Right lobe of liver (tissue), 6 donors: ENCODE data around the gene MRPL20. TPM values are rescaled to one million over a fixed set of nuclear protein-coding genes. Genes with fewer than 3 reads are reported as not detected.

ENCODE experiments used
- ATAC-seq, 4 donors: fragments of 200-7000 bp; cut with Tn5 transposase; one replicate each; pipeline ENCODE4 v1.9.1; 2020; ENCODE audit warnings: mild to moderate bottlenecking in 4 of 4, moderate library complexity in 4 of 4
- DNase-seq, 3 donors: peaks; one replicate each; pipeline ENCODE4 v3.0.0-alpha.2; 2020
- H3K27ac ChIP-seq, 3 donors: fragments of 200-600 bp; one replicate each; pipeline ENCODE4 v1.8.0; 2022
- H3K27me3 ChIP-seq, 2 donors: fragments of 200-600 bp; one replicate each; pipeline ENCODE4 v1.8.0; 2022
- H3K36me3 ChIP-seq, 4 donors: fragments of 200-600 bp; sonication (generic) in 1 of 4; one replicate each; pipeline versions ENCODE4 v1.5.1 to v1.8.0; 2017 to 2022; ENCODE audit warnings: control low read depth in 1 of 4
- H3K4me1 ChIP-seq, 4 donors: fragments of 200-600 bp; sonication (generic) in 1 of 4; one replicate each; pipeline versions ENCODE4 v1.5.1 to v1.8.0; 2017 to 2022; ENCODE audit warnings: control low read depth in 1 of 4
- H3K4me3 ChIP-seq, 3 donors: fragments of 200-600 bp; one replicate each; pipeline ENCODE4 v1.8.0; 2022
- H3K9me3 ChIP-seq, 4 donors: fragments of 200-600 bp; sonication (generic) in 1 of 4; one replicate each; pipeline versions ENCODE4 v1.5.1 to v1.8.0; 2017 to 2022; ENCODE audit warnings: control low read depth in 1 of 4
- POLR2A ChIP-seq: fragments of 450-650 bp; IDR thresholded peaks from one replicate; pipeline ENCODE4 v1.6.1; 2017; ENCODE audit warnings: antibody characterized with exemption, mild to moderate bottlenecking
- WGBS: methylation state at CpG from one replicate; pipeline ENCODE4 v1.1.6; 2018; ENCODE audit warnings: low coverage, low lambda C conversion rate; ENCODE audit not compliant: insufficient coverage; ENCODE audit errors: missing lambda C conversion rate; 5-methylcytosine and 5-hydroxymethylcytosine counted together
- intact Hi-C, 2 donors: fragments of 100-400 bp; cut with DNase I; formaldehyde crosslinking; loops; one replicate each; pipeline versions ENCODE4 v1.11.2 to v1.14.1; 2022
- total RNA-seq, 6 experiments: library from RNA; depleted of rRNA in 2 of 6; stranded (reverse); fragments of >200 nt in 2 of 6; fragmentation: NEBNext Ultra II Directional in 3 of 6; extraction: Animal tissue kit (Norgen Biotek cat#: 25700) in 3 of 6; gene quantifications; one replicate each; pipeline versions ENCODE4 v1.1.0 to v1.2.4, GENCODE V29; 2016 to 2023
- TF ChIP-seq, protein P1 (sequence below), 4 donors: fragments of 200-600 bp in 3 of 4; fragments of 450-650 bp in 1 of 4; IDR thresholded peaks; one replicate each; pipeline versions ENCODE4 v1.5.1 to v1.8.0; 2016 to 2022; ENCODE audit warnings: antibody characterized with exemption in 4 of 4, mild to moderate bottlenecking in 2 of 4
- donor health status: DM: no; HTN: yes; CAD: no.
- donor health status: DM: no; HTN: no; CAD: no.
- donor health status: DM: no; HTN: no; CAD: no.
- donor health status: DM: no; HTN: yes; CAD: no.
- donor health status: DM: no; HTN: yes; CAD: no.

Gene MRPL20
- total RNA-seq, 6 experiments from 2014 or later = 44.1 to 91.2 (median 56.5) TPM

DNA sequence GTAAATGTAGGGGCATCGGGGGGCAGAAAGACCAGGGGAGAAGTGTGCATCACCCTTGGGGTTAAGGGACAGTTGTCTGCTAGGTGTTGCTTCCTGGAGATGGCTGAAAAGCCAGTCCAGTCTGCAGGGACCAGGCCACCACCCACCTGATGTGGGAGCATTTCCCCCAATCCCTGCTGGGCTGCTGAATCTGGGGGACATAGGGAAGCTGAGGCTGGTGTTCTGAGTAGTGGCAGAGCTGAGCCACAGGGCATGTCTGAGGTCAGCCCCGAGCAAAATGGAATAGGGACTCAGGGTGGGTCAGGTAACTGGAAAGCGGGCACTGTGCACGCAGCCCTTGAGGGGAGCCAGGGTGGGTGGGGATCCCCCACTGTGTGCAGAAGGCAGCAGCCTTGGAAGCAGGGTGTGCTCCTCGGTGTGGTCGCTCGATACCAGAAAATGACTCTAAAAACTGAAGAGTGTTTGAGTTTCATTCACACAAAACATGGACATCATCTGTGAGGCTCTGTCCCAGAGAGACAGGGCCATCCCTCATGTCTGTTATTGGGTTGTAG is 5.6 kb downstream of the MRPL20 start:
- Histone ChIP-seq H3K9me3 (no peaks in the 10 kb centered on the region), H3K4me1 (peaks cover 0 to 59% (median 17%) of the 10 kb centered on the region in 4 donors), H3K27me3 (no peaks in the 10 kb centered on the region), H3K27ac (peak overlapping the region in 2 of 3 donors; percentile 76 to 81), H3K36me3 (peaks cover 0 to 50% (median 12%) of the 10 kb centered on the region in 4 donors), H3K4me3 (peak overlapping the region; percentile 99 to 100 (median 100))
- TF ChIP-seq, protein P1, sequence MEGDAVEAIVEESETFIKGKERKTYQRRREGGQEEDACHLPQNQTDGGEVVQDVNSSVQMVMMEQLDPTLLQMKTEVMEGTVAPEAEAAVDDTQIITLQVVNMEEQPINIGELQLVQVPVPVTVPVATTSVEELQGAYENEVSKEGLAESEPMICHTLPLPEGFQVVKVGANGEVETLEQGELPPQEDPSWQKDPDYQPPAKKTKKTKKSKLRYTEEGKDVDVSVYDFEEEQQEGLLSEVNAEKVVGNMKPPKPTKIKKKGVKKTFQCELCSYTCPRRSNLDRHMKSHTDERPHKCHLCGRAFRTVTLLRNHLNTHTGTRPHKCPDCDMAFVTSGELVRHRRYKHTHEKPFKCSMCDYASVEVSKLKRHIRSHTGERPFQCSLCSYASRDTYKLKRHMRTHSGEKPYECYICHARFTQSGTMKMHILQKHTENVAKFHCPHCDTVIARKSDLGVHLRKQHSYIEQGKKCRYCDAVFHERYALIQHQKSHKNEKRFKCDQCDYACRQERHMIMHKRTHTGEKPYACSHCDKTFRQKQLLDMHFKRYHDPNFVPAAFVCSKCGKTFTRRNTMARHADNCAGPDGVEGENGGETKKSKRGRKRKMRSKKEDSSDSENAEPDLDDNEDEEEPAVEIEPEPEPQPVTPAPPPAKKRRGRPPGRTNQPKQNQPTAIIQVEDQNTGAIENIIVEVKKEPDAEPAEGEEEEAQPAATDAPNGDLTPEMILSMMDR (IDR thresholded peaks at IDR 0.05) = no peak
- no peak for TF ChIP-seq POLR2A
- DNase-seq (no peak), ATAC-seq (no peak)
- WGBS = 53% methylated on average over 6 of the region's 7 CpGs
- intact Hi-C loops = no loop called here

DNA sequence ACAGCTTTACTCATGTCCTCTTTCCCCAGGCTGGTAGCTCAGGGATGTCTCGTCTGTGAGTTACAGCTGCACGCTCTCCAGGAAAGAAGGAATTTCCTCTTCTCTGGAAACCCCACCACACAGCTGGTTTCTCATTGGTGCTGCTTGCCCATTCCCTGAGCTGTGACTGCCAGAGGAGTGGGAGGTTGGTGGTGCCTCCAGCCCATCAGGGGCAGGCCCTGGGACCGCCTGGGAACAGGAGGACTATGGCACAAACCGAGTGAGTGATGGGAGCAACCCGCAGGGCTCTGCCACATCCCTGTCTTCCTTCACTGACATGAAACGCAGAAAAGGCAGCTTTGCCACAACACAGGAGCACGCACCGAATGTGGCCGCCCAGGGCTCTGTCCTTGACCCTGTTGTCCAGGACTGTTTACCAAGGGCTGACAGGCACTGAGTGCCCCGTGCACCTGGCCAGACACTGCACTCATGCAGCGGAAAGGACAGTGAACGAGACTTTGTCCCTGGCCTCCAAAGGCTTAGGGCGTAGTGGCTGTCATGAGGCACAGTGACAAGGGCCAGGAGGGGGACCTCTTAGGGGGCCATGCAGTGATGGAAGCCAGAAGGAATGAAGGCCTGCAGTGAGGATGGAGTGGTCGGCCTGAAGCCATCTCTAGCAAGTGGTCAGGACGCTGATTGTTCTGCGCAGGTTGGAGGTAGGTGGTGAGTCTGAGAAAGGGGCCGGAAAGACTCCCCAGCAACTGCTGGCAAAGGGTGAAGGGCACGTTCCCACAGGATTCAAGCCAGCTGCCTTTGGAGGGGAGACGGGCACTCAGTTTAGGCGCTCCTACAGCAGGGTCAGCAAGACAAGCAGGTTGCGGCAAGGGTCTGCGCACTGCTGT is 6.3 kb downstream of the MRPL20 start:
- H3K27ac ChIP-seq = peak overlapping the region; percentile 58 to 81 (median 76)
- peaks cover 0 to 58% (median 12%) of the 10 kb centered on the region in 4 donors for H3K36me3 ChIP-seq
- 26% methylated on average over 21 of the region's 22 CpGs for WGBS
- DNase-seq = peak; percentile 84 to 94 (median 93)
- H3K4me3 ChIP-seq = peak overlapping the region; percentile 99 to 100 (median 100)
- intact Hi-C loops = no loop called here
- peak; percentile 68 to 78 (median 72) for ATAC-seq
- no peaks in the 10 kb centered on the region for H3K27me3 ChIP-seq
- peaks cover 0 to 53% (median 14%) of the 10 kb centered on the region in 4 donors for H3K4me1 ChIP-seq
- peak; percentile 48 for TF ChIP-seq POLR2A
- TF ChIP-seq, protein P1 (IDR thresholded peaks at IDR 0.05) = peak in 1 of 4 donors; percentile 6
- H3K9me3 ChIP-seq = no peaks in the 10 kb centered on the region

DNA sequence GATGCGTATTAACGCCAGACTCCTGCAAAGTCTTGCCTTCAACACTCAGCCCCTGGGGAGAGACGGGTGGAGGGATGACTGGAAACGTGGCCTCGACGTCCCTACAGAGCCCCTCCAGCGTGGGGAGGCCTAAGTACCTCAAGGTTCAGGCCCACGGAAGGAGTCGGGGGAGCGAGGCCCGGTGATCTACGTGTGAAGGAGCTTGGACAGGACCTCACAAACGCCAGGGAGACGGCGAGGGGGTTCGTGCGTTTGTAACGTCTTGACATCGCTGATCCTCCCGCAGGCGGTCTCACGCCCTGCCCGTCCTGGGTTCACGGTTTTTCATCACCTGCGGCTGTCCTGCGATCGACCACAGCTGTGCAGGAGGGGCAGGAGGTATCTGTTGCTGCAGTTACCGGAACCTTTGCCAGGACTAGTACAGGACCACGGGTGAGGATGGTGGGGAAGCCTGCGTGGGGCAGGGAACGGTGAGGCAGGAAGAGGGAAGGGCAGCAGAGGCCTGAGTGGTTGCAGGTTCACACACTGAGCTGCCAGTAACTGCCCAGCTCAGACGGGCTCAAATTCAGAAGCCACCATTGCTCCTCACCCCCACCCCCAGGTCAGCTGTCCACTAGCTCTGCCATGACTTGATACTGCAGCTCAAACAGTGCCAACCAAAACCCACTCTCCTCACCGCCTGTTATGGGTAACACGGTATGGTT is 7.1 kb downstream of the MRPL20 start:
- TF ChIP-seq, protein P1 (IDR thresholded peaks at IDR 0.05) = no peak
- no peak for TF ChIP-seq POLR2A
- H3K9me3 ChIP-seq = no peaks in the 10 kb centered on the region
- H3K36me3 ChIP-seq = peaks cover 0 to 58% (median 15%) of the 10 kb centered on the region in 4 donors
- H3K4me1 ChIP-seq = peaks cover 0 to 45% (median 10%) of the 10 kb centered on the region in 4 donors
- intact Hi-C loops = no loop called here
- DNase-seq (no peak), ATAC-seq (peak in 2 of 4 donors; percentile 1 to 2)
- peak overlapping the region; percentile 99 to 100 (median 100) for H3K4me3 ChIP-seq
- H3K27ac ChIP-seq = peak overlapping the region; percentile 58 to 81 (median 76)
- H3K27me3 ChIP-seq = no peaks in the 10 kb centered on the region
- 4% methylated on average over 13 of the region's 34 CpGs for WGBS

GRCh38 chr1:1399187-1399871 is 7.8 kb downstream of the MRPL20 start, which contains the start of gene CCNL2:
Gene CCNL2 (minus strand): TSS chr1:1399335. CDS start chr1:1399306, 29 bp downstream.
- WGBS = 0% methylated on average over 12 of the region's 86 CpGs

More at GRCh38 chr1:1399187-1399871, 7.8 kb downstream of the MRPL20 start, which contains the start of gene CCNL2:
- ATAC-seq = peak; percentile 87 to 94 (median 90)
- no peaks in the 10 kb centered on the region for H3K27me3 ChIP-seq
- DNase-seq = peak; percentile 99
- H3K27ac ChIP-seq = peak within 1 kb of the TSS; percentile 75 to 81 (median 76)
- intact Hi-C loops = no loop called here
- H3K36me3 ChIP-seq = peaks cover 0 to 58% (median 17%) of the 10 kb centered on the region in 4 donors
- TF ChIP-seq, protein P1 (IDR thresholded peaks at IDR 0.05) = peak; percentile 44 to 62 (median 51)
- TF ChIP-seq POLR2A = peak; percentile 68
- H3K4me1 ChIP-seq = peaks cover 0 to 43% (median 9%) of the 10 kb centered on the region in 4 donors
- H3K9me3 ChIP-seq = no peaks in the 10 kb centered on the region
- H3K4me3 ChIP-seq = peak within 1 kb of the TSS; percentile 99 to 100 (median 100)
